Measurements from ENCODE around the gene CRYM. TPM values are rescaled to one million over a fixed set of nuclear protein-coding genes. Genes with fewer than 3 reads are reported as not detected.

Gene CRYM
- total RNA-seq, 1 experiment from 2014 or later, result not detected

GRCh38 chr16:21236831-21237230, 41.3 kb downstream of the CRYM start:
- CTCF ChIA-PET, result no interaction called here
- DNase-seq (ENCODE audit: low spot score), result no peak
- TF ChIP-seq CTCF (conservative IDR thresholded peaks at IDR 0.05; ENCODE audit: low read depth, low read length) (no peak), EZH2 (IDR thresholded peaks at IDR 0.05; ENCODE audit: borderline replicate concordance, low read depth, low read length, poor library complexity, severe bottlenecking) (no peak)
- BruUV-seq (replicated peaks), result no TSS peak
- Histone ChIP-seq H3K36me3 (ENCODE audit: insufficient read depth, low read length, poor library complexity, severe bottlenecking) (no peaks in the 10 kb centered on the region), H3K4me3 (ENCODE audit: low read depth, low read length, poor library complexity, severe bottlenecking) (no peak overlapping the region), H3K27me3 (replicated peaks; ENCODE audit: insufficient read depth, low read depth, low read length, poor library complexity) (peaks cover 46% of the 10 kb centered on the region), H3K4me1 (ENCODE audit: insufficient read depth, low read length, poor library complexity, severe bottlenecking) (no peaks in the 10 kb centered on the region), H3K9me3 (ENCODE audit: low read depth, low read length, poor library complexity, severe bottlenecking) (no peaks in the 10 kb centered on the region), H3K27ac (ENCODE audit: low read depth, low read length, poor library complexity, severe bottlenecking) (no peak overlapping the region)
- POLR2A ChIA-PET (ENCODE audit: low non-redundant PET), result no interaction called here
- intact Hi-C loops (cut with micrococcal nuclease; ENCODE audit: unreplicated experiment), result no loop called here

- BruUV-seq (replicated peaks), result no TSS peak
- Histone ChIP-seq H3K4me3 (ENCODE audit: low read depth, low read length, poor library complexity, severe bottlenecking) (no peak overlapping the region), H3K27ac (ENCODE audit: low read depth, low read length, poor library complexity, severe bottlenecking) (no peak overlapping the region), H3K9me3 (ENCODE audit: low read depth, low read length, poor library complexity, severe bottlenecking) (no peaks in the 10 kb centered on the region), H3K27me3 (replicated peaks; ENCODE audit: insufficient read depth, low read depth, low read length, poor library complexity) (peaks cover 60% of the 10 kb centered on the region), H3K36me3 (ENCODE audit: insufficient read depth, low read length, poor library complexity, severe bottlenecking) (no peaks in the 10 kb centered on the region), H3K4me1 (ENCODE audit: insufficient read depth, low read length, poor library complexity, severe bottlenecking) (no peaks in the 10 kb centered on the region)
- CTCF ChIA-PET, result no interaction called here
- no peak for DNase-seq (ENCODE audit: low spot score)
- POLR2A ChIA-PET (ENCODE audit: low non-redundant PET), result no interaction called here
- TF ChIP-seq CTCF (conservative IDR thresholded peaks at IDR 0.05; ENCODE audit: low read depth, low read length) (no peak), EZH2 (IDR thresholded peaks at IDR 0.05; ENCODE audit: borderline replicate concordance, low read depth, low read length, poor library complexity, severe bottlenecking) (no peak)
- intact Hi-C loops (cut with micrococcal nuclease; ENCODE audit: unreplicated experiment), result no loop called here
These were observed 42.9 kb downstream of the CRYM start for GRCh38 chr16:21235199-21235585.

- Histone ChIP-seq H3K4me3 (ENCODE audit: low read depth, low read length, poor library complexity, severe bottlenecking) (no peak within 1 kb of the TSS), H3K36me3 (ENCODE audit: insufficient read depth, low read length, poor library complexity, severe bottlenecking) (no peaks in the 10 kb centered on the region), H3K4me1 (ENCODE audit: insufficient read depth, low read length, poor library complexity, severe bottlenecking) (no peaks in the 10 kb centered on the region), H3K27me3 (replicated peaks; ENCODE audit: insufficient read depth, low read depth, low read length, poor library complexity) (peaks cover 73% of the 10 kb centered on the region), H3K9me3 (ENCODE audit: low read depth, low read length, poor library complexity, severe bottlenecking) (no peaks in the 10 kb centered on the region), H3K27ac (ENCODE audit: low read depth, low read length, poor library complexity, severe bottlenecking) (no peak within 1 kb of the TSS)
- CTCF ChIA-PET, result interaction anchor here (0.5 kb wide), 1 partner anchor 67 kb away, joined by 9 read pairs; no protein-coding TSS in a partner anchor
- BruUV-seq (replicated peaks), result no TSS peak
- no peak for DNase-seq (ENCODE audit: low spot score)
- POLR2A ChIA-PET (ENCODE audit: low non-redundant PET), result no interaction called here
- no peak for TF ChIP-seq CTCF (conservative IDR thresholded peaks at IDR 0.05; ENCODE audit: low read depth, low read length)
- TF ChIP-seq EZH2 (IDR thresholded peaks at IDR 0.05; ENCODE audit: borderline replicate concordance, low read depth, low read length, poor library complexity, severe bottlenecking), result no peak
- intact Hi-C loops (cut with micrococcal nuclease; ENCODE audit: unreplicated experiment), result no loop called here
These were observed 44.5 kb downstream of the CRYM start, which contains the start of gene ANKS4B for GRCh38 chr16:21233521-21234150. Gene ANKS4B, plus strand, starts transcription at chr16:21233699. Its CDS starts 39 bp downstream, at chr16:21233738.
